OCI-LY7 (cell line): Measurements from ENCODE around the gene ZGRF1. TPM values are rescaled to one million over a fixed set of nuclear protein-coding genes. Genes with fewer than 3 reads are reported as not detected.

ENCODE experiments used
- BruUV-seq: library from RNA; stranded (reverse); fragments of 400-500 nt; replicated peaks from 2 replicates; lab custom pipeline; 2021; lab: Mats Ljungman, UMichigan
- CTCF ChIA-PET: fragments of 300-600 bp; sonication (Branson Sonifier 250); formaldehyde crosslinking; loops from one replicate; lab custom pipeline; 2022; ENCODE audit warnings: antibody characterized with exemption; ENCODE audit not compliant: unreplicated experiment; lab: Charles Lee
- POLR2A ChIA-PET: fragments of 300-600 bp; sonication (Branson Sonifier 250); formaldehyde crosslinking; loops from one replicate; lab custom pipeline; 2022; ENCODE audit warnings: antibody characterized with exemption; lab: Charles Lee
- DNase-seq: peaks from one replicate; pipeline ENCODE4 v3.0.0-alpha.2; 2015; ENCODE audit warnings: low spot score
- H2AFZ ChIP-seq: fragments of 200-600 bp; sonication (generic), shearing (Covaris generic); 2 replicates; pipeline ENCODE4 v1.6.1; 2014; ENCODE audit warnings: mild to moderate bottlenecking, antibody characterized with exemption, low read length, moderate library complexity
- H3K27ac ChIP-seq: fragments of 200-600 bp; sonication (generic); 2 replicates; pipeline ENCODE4 v1.5.1; 2014; ENCODE audit warnings: mixed run types, low read depth, mild to moderate bottlenecking, moderate library complexity, low read length, inconsistent platforms; ENCODE audit not compliant: poor library complexity, severe bottlenecking
- H3K36me3 ChIP-seq: fragments of 200-600 bp; sonication (generic); 2 replicates; pipeline ENCODE4 v1.6.1; 2014; ENCODE audit warnings: mild to moderate bottlenecking, antibody characterized with exemption, low read length, moderate library complexity, mixed read lengths; ENCODE audit not compliant: insufficient read depth
- H3K4me1 ChIP-seq: fragments of 200-600 bp; sonication (generic); 2 replicates; pipeline ENCODE4 v1.5.1; 2014; ENCODE audit warnings: mild to moderate bottlenecking, low read length; ENCODE audit not compliant: insufficient read depth, poor library complexity, severe bottlenecking
- H3K4me2 ChIP-seq: fragments of 200-600 bp; sonication (generic); 2 replicates; pipeline ENCODE4 v1.6.1; 2014; ENCODE audit warnings: mild to moderate bottlenecking, low read length
- H3K4me3 ChIP-seq: fragments of 200-600 bp; sonication (generic); 2 replicates; pipeline ENCODE4 v1.5.1; 2014; ENCODE audit warnings: mild to moderate bottlenecking, low read depth, low read length; ENCODE audit not compliant: poor library complexity, severe bottlenecking
- H3K79me2 ChIP-seq: fragments of 200-600 bp; sonication (generic); 2 replicates; pipeline ENCODE4 v1.6.1; 2016; ENCODE audit warnings: low read depth, mild to moderate bottlenecking, low read length, moderate library complexity, mixed read lengths; ENCODE audit not compliant: insufficient read depth
- H3K9me2 ChIP-seq: fragments of 200-600 bp; sonication (generic); 2 replicates; pipeline ENCODE4 v1.6.1; 2016; ENCODE audit warnings: mild to moderate bottlenecking, low read length, mixed read lengths; ENCODE audit not compliant: insufficient read depth
- H3K9me3 ChIP-seq: fragments of 200-600 bp; sonication (generic); 2 replicates; pipeline ENCODE4 v1.6.1; 2014; ENCODE audit warnings: mild to moderate bottlenecking, mixed run types, low read length, mixed read lengths
- H4K20me1 ChIP-seq: fragments of 200-600 bp; sonication (generic); 2 replicates; pipeline ENCODE4 v1.6.1; 2014; ENCODE audit warnings: mild to moderate bottlenecking, antibody characterized with exemption, low read length, moderate library complexity, mixed read lengths; ENCODE audit not compliant: insufficient read depth
- CTCF ChIP-seq: fragments of 200-600 bp; sonication (generic); conservative IDR thresholded peaks from 2 replicates; pipeline ENCODE4 v1.5.1; 2014; ENCODE audit warnings: mild to moderate bottlenecking, antibody characterized with exemption, low read length, moderate library complexity, mixed read lengths
- EZH2phosphoT487 ChIP-seq: fragments of 200-600 bp; sonication (generic); IDR thresholded peaks from 2 replicates; pipeline ENCODE4 v1.6.1; 2018; ENCODE audit warnings: low read depth, borderline replicate concordance, mild to moderate bottlenecking, mixed run types, antibody characterized with exemption, low read length, moderate library complexity, mixed read lengths
- intact Hi-C: fragments of 100-400 bp; cut with micrococcal nuclease; formaldehyde crosslinking; loops from one replicate; pipeline ENCODE4 v1.10.0; 2022; ENCODE audit not compliant: unreplicated experiment
- total RNA-seq, 2 experiments: library from RNA; depleted of rRNA in 1 of 2; stranded (reverse); fragments of >200 nt in 1 of 2; shearing (Covaris generic) in 1 of 2; gene quantifications; 2 replicates each; pipeline ENCODE4 v1.2.3, GENCODE V29; 2014 to 2022

The ZGRF1 gene
- total RNA-seq, 2 experiments from 2014 or later: 54.4 to 68.1 TPM

- intact Hi-C loops: no loop called here
- ChIA-PET POLR2A (interaction anchor here (0.7 to 1.1 kb wide), 4 partner anchors 40 to 409 kb away, joined by 3 to 8 read pairs (median 4); no protein-coding TSS in a partner anchor), CTCF (no interaction called here)
- Histone ChIP-seq H3K4me1 (peaks cover 4% of the 10 kb centered on the region), H3K9me2 (no peaks in the 10 kb centered on the region), H3K4me3 (no peak overlapping the region), H3K9me3 (no peaks in the 10 kb centered on the region), H3K79me2 (no peaks in the 10 kb centered on the region), H3K36me3 (no peaks in the 10 kb centered on the region), H3K27ac (no peak overlapping the region), H3K4me2 (peak overlapping the region; percentile 25; the same call in 1 of the 2 replicates), H2AFZ (no peak overlapping the region), H4K20me1 (no peaks in the 10 kb centered on the region)
- DNase-seq: no peak
- no TSS peak for BruUV-seq
- TF ChIP-seq CTCF: no peak
- no peak for TF ChIP-seq EZH2phosphoT487
Measured at GRCh38 chr4:112509243-112510141, 127.2 kb downstream of the ZGRF1 start.

- BruUV-seq: no TSS peak
- no peaks in the 10 kb centered on the region for H3K9me3 ChIP-seq
- H3K4me1 ChIP-seq: no peaks in the 10 kb centered on the region
- no peak overlapping the region for H2AFZ ChIP-seq
- no peak overlapping the region for H3K4me2 ChIP-seq
- TF ChIP-seq EZH2phosphoT487 (no peak), CTCF (no peak)
- intact Hi-C loops: no loop called here
- no peak overlapping the region for H3K27ac ChIP-seq
- H3K9me2 ChIP-seq: no peaks in the 10 kb centered on the region
- H4K20me1 ChIP-seq: no peaks in the 10 kb centered on the region
- H3K4me3 ChIP-seq: no peak overlapping the region
- CTCF ChIA-PET: no interaction called here
- no peaks in the 10 kb centered on the region for H3K79me2 ChIP-seq
- no peak for DNase-seq
- POLR2A ChIA-PET: interaction anchor here (0.6 to 1.1 kb wide), 4 partner anchors 59 to 412 kb away, joined by 3 to 5 read pairs (median 3); no protein-coding TSS in a partner anchor
- H3K36me3 ChIP-seq: no peaks in the 10 kb centered on the region
Measured at GRCh38 chr4:112508356-112508755, 128.4 kb downstream of the ZGRF1 start.

- intact Hi-C loops: no loop called here
- Histone ChIP-seq H3K36me3 (no peaks in the 10 kb centered on the region), H3K27ac (no peak overlapping the region), H3K4me1 (no peaks in the 10 kb centered on the region), H3K4me3 (no peak overlapping the region), H3K9me3 (no peaks in the 10 kb centered on the region), H3K9me2 (no peaks in the 10 kb centered on the region), H2AFZ (no peak overlapping the region), H4K20me1 (no peaks in the 10 kb centered on the region), H3K4me2 (no peak overlapping the region), H3K79me2 (no peaks in the 10 kb centered on the region)
- POLR2A ChIA-PET: interaction anchor here (0.9 to 1.1 kb wide), 2 partner anchors 26 to 65 kb away, joined by 3 read pairs; no protein-coding TSS in a partner anchor
- no TSS peak for BruUV-seq
- DNase-seq: no peak
- CTCF ChIA-PET: no interaction called here
- no peak for TF ChIP-seq CTCF
- TF ChIP-seq EZH2phosphoT487: no peak
Measured at GRCh38 chr4:112504807-112505206, 131.9 kb downstream of the ZGRF1 start.
